ENCODE data around the gene ACVR1B. TPM values are rescaled to one million over a fixed set of nuclear protein-coding genes. Genes with fewer than 3 reads are reported as not detected.
"Not testable (repeated sequence)": the region's sequence is repeated elsewhere in the genome, so short reads cannot be mapped to it uniquely, and the experiment has no call there.

The ACVR1B gene
- polyA plus RNA-seq, 4 donors = 53.1 to 62.0 (median 55.7) TPM

DNA sequence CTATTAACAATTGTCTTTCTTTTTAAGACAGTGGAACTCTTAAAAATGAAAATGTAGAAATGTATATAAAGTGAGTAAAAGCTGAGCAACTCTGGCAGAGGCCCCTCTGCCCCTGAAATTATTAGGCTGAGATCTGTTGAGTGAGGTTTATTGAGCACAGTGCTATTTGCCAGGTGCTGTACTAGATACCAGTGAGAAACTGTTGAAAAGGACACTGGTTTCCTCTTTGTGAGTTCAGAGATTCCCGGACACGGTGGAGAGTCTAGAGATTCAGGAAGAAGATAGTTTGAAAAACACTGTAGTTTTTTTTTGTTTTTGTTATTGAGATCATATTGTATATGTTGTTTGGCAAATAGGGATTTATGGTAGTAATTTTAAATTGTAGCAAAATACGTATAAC, 11.2 kb downstream of the ACVR1B start:
- no peak for DNase-seq (ENCODE audit: low read depth in 4 of 4, low spot score in 2 of 4)

DNA sequence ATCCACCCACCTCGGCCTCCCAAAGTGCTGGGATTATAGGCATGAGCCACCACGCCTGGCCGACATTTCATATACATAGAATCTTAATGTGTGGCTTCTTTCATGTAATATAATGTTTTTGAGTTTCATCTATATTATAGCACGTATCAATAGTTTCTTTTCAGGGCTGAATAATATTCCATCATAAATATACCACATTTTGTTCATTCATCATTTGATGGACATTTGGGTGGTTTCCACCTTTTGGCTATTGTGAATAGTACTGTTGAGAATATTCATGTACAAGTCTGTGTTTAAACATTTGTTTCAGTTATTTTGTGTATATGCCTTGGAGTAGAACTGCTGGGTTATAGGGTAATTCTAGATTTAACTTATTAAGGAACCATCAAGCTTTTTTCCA, 12.0 kb downstream of the ACVR1B start:
- no peak for DNase-seq (ENCODE audit: low read depth in 4 of 4, low spot score in 2 of 4)

DNA sequence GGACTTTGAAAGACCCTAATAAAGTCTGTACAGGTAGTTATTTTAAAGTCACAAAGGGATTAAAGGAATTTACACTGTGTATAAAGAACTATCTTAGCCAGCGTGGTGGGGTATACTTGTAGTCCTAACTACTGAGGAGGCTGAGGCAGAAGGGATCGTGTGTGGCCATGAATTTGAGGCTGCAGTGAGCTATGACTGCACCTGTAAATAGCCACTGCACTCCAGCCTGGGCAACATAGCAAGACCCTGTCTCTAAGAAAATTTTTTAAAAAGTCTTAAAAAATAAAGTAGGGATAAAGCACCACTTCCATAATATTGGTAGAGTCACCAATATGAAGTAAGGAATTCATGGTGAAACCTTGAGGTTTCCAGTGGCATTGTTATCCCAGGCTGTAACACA, 18.1 kb downstream of the ACVR1B start:
- no peak for DNase-seq (ENCODE audit: low read depth in 4 of 4, low spot score in 2 of 4)

DNA sequence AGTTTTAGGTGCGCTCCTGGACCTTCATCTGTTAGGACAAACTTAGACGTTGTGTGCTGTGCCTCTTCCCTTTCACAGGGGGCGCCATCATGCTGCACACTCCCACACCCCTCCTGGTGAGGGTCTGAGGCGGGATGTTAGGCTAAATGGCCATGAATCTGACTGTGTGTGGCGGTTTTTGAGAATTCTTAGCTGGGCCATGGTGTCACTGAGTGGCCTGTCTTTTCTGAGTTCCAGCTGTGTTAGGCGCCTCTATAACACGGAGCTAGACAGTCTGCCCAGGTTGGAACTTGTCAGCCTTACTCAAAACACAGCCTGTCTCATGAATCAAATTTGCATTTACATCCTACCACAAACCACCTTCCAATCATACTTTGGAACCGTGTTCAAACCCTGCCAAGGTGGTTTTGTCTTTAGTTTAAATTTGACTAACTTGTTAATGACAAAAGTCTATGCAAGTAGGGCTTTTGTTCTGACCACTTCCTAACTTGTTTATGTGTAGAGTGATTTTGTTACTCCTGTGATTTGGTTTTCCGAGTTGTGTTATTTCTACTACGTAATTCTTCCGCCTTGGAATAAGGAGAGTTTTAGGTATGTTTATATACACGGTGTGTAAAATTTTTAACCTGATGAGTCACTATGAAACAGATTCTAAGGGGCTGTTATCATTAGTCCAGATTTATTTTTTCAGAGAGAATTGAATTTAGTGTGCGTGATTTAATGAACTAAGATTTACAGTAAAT, 19.6 kb downstream of the ACVR1B start:
- DNase-seq (ENCODE audit: low read depth in 4 of 4, low spot score in 2 of 4) = no peak

DNA sequence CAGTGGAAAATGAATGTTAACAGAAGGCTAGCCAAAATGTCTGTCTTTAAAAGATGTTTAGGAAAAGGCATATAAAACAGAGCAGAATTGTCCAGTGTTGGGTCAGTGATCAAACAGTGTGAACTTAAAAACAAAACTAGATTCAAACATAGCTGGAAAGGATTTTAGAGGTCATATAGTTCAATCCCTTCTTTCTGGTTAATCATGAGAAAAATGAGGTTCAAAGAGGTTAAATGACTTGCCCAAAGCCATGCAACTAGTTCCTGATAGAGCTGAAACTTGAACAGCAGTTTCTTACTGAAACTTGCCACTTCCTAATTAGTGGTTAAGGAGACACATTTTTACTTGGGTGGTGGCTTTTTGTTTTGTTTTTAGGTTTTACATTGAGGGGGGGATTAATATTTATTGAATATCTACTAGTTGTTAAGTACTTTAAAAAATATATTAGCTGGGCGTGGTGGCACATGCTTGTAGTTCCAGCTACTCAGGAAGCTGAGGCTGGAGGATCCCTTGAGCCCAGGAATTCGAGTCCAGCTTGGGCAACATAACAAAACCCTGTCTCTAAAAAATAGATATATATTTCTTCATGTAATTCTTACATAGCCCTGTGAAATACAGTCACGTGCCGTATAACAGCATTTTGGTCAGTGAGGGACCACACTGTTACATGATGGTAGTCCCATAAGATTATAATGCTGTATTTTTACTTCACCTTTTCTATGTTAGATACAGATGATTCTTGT, 20.4 kb downstream of the ACVR1B start:
- no peak for DNase-seq (ENCODE audit: low read depth in 4 of 4, low spot score in 2 of 4)

DNA sequence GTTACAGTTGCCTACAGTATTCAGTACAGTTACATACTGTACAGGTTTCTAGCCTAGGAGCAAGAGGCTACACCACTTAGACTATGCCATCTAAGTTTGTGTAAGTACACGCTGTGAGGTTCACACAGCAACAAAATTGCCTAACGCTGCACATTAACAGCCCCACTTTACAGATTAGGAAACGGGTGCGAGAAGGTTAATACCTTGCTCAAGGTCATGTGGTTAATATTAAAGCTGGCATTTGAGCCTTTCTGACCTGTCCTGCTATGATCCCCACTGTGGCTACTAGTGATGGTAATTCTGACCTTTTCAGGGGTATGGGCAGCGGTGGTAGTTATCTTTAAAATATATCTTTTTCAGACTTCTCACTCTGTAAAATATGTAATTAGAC, 20.9 kb downstream of the ACVR1B start:
- DNase-seq (ENCODE audit: low read depth in 4 of 4, low spot score in 2 of 4) = no peak

- no peak for DNase-seq (ENCODE audit: low read depth in 4 of 4, low spot score in 2 of 4)
Observed at GRCh38 chr12:51972849-51973273, 21.4 kb downstream of the ACVR1B start.

DNA sequence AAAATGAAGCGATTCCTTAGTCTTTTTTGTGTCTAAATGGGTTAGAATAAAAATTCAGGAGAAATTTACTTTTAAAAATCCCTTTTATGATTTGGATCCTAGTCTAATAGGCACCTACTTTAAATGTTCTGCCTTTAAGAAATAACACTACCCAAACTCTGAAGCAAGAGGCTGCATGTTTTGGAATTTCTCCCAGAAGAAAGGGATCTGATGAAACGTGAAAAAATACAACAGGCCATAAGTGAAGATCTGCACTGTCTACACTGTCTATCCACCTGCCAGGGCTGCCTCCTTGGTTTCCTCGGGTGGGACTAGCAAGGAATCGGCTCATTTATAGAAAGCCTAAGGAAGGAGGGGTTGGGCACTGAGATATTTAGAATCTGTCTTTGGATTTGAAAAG, 22.1 kb downstream of the ACVR1B start:
- no peak for DNase-seq (ENCODE audit: low read depth in 4 of 4, low spot score in 2 of 4)

GRCh38 chr12:51974646-51975045, 23.1 kb downstream of the ACVR1B start:
- no peak for DNase-seq (ENCODE audit: low read depth in 4 of 4, low spot score in 2 of 4)

GRCh38 chr12:51975196-51975595, 23.7 kb downstream of the ACVR1B start:
- DNase-seq (ENCODE audit: low read depth in 4 of 4, low spot score in 2 of 4) = no peak

- DNase-seq (ENCODE audit: low read depth in 4 of 4, low spot score in 2 of 4) = no peak
Observed at GRCh38 chr12:51976376-51977160, 25.1 kb downstream of the ACVR1B start.

GRCh38 chr12:51977320-51977753, 25.8 kb downstream of the ACVR1B start:
- DNase-seq (ENCODE audit: low read depth in 4 of 4, low spot score in 2 of 4) = no peak

- not testable (repeated sequence) for DNase-seq (ENCODE audit: low read depth in 4 of 4, low spot score in 2 of 4)
Observed at GRCh38 chr12:51979306-51979705, 27.8 kb downstream of the ACVR1B start.

DNA sequence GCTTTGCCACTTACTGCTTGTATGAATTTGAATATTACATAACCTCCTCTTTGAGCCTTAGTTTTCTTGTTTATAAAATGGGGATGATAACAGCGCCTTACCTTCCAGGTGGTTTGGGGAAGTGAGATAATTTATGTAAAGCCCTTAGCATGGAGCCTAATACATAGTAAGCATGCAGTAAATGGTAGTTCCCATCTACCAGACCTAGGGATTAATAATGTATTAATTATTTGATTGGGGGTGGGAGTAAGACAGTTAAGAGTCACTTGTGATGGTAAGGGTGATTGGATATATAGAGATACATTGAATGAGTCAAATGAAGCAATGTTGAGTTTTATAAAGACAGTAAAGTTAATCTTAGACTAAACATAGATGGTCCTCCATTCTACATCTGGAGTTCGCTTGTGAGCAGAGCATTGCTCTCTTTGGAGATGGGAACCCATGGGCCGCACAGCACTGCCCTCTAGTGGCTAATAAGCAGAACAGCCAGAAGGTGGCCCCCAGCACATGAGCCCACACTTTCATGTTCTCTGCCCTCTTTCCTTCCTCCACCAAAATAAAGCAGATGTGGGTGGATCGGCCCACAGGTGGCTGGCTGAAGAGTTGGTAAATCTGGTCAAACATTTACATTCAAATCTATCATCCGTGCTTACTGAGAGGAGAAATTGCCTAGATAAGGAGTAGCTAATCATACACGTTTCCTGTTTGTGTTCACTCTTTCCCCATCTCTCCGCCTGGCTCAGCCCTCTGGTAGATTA, 28.7 kb downstream of the ACVR1B start:
- no peak for DNase-seq (ENCODE audit: low read depth in 4 of 4, low spot score in 2 of 4)

- DNase-seq (ENCODE audit: low read depth in 4 of 4, low spot score in 2 of 4) = no peak
Observed at GRCh38 chr12:51980809-51981127, 29.3 kb downstream of the ACVR1B start.

DNA sequence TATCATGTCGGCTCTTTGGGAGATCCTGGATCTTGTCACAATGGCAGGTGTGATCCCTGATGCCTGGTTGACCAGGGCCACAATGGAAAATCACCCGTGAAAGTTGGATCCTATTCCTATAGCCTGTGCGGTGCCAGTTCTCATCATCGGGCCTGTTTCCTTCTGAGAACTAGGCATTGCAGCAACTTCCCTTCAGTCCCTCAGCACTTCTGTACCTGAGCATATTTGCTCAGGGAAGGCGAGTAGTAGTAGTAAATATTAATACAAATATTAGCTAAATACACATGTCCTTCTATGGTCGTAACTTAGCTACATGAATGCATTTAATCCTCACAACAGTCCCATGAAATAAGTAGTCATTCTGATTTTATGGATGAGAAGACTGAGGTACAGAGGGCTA, 33.2 kb downstream of the ACVR1B start:
- DNase-seq (ENCODE audit: low read depth in 4 of 4, low spot score in 2 of 4) = no peak

DNA sequence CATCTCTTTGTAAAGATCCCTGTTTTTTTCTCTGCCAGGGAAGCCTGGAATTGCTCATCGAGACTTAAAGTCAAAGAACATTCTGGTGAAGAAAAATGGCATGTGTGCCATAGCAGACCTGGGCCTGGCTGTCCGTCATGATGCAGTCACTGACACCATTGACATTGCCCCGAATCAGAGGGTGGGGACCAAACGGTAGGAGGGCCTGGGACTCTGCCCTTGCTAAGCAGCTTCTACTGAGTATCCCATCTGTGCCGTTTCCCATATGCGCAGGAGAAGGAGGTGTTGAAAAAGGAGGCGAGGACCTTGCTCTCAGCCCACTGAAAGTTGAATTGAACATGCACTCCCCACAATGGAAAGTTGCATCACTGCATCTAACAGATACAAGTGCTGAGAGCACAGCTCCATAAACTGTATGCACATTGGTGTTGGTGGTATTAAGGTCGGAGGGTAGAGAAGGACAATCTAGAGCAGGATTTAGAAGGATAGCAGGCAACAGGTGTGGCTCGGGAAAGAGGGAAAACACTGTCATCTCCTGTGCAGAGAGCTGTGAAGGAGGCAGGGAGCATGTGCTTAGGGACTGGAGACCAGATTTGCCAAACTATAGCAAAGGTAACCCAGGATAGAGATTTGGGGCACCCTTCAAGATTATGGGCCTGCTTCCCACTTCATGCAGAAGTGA, 33.8 kb downstream of the ACVR1B start:
- DNase-seq (ENCODE audit: low read depth in 4 of 4, low spot score in 2 of 4) = no peak

DNA sequence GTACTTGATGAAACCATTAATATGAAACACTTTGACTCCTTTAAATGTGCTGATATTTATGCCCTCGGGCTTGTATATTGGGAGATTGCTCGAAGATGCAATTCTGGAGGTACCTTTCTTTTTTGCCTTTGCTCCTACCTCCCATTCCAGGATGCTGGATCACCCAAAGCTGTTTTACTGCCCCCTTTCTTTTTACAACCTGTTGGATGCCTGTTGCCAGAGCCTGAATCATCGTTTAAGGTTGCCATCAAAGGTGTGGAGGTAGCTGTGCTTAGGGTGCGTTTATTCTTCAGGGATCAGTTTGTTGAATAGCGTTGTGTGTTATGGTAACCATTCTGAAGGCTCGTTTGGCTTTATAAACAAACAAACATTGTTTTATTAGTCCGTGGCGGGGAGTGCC, 35.3 kb downstream of the ACVR1B start:
- no peak for DNase-seq (ENCODE audit: low read depth in 4 of 4, low spot score in 2 of 4)

DNA sequence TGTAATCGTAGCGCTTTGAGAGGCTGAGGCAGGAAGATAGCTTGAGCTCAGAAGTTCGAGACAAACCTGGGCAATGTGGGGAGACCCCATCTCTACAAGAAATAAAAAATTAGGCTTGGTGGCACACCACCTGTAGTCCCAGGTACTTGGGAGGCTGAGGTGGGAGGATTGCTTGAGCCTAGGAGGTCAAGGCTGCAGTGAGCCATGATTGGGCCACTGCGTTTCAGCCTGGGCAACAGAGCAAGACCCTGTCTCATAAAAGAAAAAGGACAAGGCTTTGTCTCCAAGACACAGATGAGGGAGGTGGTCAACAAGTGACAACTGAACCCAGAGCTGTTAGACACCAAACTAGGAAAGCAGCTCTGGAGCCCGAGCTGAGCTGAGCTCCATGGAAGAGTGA, 40.7 kb downstream of the ACVR1B start:
- no peak for DNase-seq (ENCODE audit: low read depth in 4 of 4, low spot score in 2 of 4)

DNA sequence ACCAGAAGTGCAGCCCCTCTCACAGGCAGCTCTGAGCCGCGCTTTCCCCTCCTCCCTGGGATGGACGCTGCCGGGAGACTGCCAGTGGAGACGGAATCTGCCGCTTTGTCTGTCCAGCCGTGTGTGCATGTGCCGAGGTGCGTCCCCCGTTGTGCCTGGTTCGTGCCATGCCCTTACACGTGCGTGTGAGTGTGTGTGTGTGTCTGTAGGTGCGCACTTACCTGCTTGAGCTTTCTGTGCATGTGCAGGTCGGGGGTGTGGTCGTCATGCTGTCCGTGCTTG, 43.0 kb downstream of the ACVR1B start:
- no peak for DNase-seq (ENCODE audit: low read depth in 4 of 4, low spot score in 2 of 4)

GRCh38 chr12:51994959-51995358, 43.5 kb downstream of the ACVR1B start:
- DNase-seq (ENCODE audit: low read depth in 4 of 4, low spot score in 2 of 4) = no peak

Data from left renal cortex interstitium (tissue), 4 donors.